GM15510 (cell line): ENCODE results near the gene FAM162A.

Experiments
- POLR2A ChIP-seq: IDR thresholded peaks from 3 replicates; pipeline ENCODE4 v1.6.1; 2011; ENCODE audit warnings: borderline replicate concordance; ENCODE audit not compliant: insufficient read length; ENCODE audit errors: extremely low read depth

FAM162A gene

DNA sequence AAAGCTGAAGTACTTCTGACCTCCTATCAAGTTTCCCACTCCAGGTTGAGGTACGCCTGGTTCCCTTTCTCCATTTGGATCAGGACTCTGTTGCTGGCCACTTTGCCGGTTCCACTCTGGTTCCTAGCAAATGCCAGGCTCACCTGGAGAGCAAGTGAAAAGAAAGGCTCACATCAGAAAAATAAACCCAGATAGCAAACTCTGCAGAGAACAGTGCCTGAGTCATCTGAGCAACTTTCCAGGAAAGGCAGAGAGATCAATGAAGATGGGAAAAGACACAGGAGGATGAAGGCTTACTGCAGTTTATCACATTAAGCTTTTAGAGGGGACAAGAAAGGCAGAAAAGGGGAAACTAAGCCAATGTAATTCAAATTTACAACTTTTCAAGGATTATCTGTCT lies 73.7 kb downstream of the FAM162A start:
- TF ChIP-seq POLR2A, result no peak

DNA sequence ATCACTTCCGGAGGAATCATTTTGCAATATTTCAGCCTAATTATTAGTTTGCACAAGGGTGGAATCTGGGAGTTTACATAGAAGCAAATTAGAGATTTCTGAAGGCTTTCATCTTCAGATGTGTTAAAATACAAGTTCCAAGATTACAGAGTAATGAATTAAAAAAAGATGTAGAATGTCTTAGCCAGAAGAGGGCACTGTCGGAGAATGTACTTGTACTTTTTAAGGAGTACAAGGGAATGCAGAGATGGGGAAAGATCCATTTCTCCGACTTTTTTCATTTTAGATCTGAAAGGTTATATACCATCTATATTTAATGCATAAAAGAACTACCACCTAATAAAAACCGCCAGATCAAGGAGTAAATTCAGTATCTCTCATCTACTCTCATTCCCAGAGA lies 75.0 kb downstream of the FAM162A start:
- no peak for TF ChIP-seq POLR2A

DNA sequence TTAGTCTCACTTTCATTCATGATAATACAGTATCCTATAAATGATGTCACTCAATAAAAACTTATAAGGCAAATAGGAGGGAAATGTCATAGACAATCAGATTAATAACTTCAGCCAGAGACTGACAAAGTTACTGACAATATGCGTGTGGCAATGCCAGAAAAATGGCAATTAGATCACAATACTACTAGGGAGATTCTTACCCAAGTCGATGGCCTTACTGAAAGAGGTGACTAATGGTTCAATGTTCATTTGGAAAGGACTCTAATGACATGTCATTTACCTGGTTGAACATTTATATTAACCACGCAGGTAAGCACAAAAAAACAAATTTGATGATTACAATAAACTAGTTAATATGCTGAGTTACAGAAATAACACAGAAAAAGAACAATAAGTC lies 77.8 kb downstream of the FAM162A start:
- TF ChIP-seq POLR2A, result no peak
